Amygdala (tissue), 56 donors: ENCODE data around the gene BSCL2.
"Not testable (repeated sequence)": the region's sequence is repeated elsewhere in the genome, so short reads cannot be mapped to it uniquely, and the experiment has no call there.

Source experiments
- DNase-seq, 56 donors: peaks; one replicate each; lab custom pipeline; 2025; lab: John Stamatoyannopoulos, UW

Gene BSCL2

GRCh38 chr11:62721994-62722393 is 14.8 kb upstream of the BSCL2 start:
- no peak for DNase-seq

- no peak for DNase-seq
These were observed 12.2 kb upstream of the BSCL2 start for GRCh38 chr11:62719302-62719978.

DNA sequence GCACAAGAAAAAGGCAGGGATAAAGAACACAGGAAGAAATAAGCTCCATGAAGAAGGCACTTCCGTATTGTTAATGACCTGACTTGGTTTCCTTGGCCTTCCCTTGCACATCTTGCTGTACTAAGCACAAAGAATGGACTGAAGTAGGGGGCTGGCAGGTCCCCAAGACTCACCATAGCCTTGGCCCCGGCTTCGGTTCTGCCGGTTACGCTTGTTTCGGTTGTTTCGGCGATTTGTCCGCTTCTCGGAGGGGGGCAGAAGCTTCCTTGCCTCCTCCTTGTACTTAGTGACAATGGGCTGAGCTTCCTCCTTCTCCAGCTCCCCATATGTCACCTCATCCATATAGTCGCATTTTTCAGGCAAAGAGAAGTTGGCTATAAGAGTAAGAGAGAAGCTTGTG is 9.6 kb upstream of the BSCL2 start:
- peak in 2 of 56 donors; percentile 15 to 23 for DNase-seq

- no peak for DNase-seq
These were observed 9.0 kb upstream of the BSCL2 start for GRCh38 chr11:62716206-62716605.

DNA sequence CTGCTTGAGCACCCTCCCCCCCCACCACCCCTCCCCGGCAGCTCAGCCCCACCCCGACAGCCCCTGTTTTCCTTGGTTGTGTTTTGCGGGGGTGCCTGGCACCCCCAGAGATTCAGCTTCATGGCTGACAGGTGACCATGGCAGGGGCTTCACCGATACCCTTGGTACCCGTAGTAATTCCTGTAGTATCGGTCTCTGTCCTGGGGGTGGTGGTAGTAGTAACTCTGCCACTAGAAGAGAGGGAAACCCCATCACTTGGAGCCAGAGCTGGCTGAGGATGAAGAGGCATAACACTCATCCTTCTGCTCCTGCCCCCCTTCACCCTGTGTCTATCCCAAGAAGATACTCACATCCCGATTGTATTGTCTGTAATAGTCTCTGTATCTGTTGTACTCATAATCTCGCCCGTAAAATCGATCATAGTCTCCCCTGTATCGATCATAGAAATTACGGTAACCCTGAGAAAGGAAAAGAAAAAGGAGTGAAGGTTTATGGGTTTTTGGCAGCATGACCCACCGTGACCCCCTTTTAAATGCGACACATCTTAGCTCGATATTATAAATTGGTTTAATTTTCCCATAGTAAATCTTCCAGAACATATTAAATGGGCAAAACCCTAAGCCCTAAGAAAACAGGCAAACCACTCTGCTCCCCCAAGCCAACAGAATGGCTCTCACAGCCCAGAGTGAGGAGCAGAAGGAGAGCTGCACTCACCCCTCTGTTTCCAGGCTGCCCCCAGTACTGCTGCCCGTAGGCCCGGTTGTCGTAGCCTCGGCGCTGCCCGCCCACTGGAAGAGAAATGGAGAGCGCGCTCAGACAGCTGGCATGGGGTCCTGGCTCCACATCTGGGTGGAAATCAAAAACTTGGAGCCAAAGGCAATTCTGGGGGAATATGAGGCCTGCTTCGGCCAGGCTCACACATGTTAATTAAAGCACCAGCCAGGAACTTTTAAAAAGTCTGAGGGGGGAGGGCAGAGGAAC is 8.2 kb upstream of the BSCL2 start:
- no peak for DNase-seq

- DNase-seq, result no peak
These were observed 6.1 kb upstream of the BSCL2 start for GRCh38 chr11:62713343-62713742.

DNA sequence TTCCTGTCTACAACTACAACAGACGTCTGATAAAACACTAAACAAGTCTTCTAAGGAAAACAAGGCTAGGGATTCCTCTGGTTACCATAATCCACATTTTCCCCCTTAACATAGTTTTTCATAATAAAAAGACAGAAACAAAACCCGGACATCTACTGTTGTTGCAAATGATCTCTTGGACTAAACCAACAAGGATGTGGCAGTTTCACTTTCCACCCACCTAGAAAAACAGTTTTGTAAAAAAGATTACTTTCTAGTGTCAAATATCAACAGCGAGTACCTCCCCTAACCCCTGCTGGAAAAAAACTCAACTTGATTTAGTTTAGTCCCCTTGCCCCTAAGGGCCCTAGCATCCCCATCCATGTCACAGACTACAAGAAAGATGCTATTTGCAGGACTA is 5.6 kb upstream of the BSCL2 start:
- DNase-seq, result no peak

- DNase-seq, result no peak
These were observed 5.1 kb upstream of the BSCL2 start for GRCh38 chr11:62712276-62712812.

DNA sequence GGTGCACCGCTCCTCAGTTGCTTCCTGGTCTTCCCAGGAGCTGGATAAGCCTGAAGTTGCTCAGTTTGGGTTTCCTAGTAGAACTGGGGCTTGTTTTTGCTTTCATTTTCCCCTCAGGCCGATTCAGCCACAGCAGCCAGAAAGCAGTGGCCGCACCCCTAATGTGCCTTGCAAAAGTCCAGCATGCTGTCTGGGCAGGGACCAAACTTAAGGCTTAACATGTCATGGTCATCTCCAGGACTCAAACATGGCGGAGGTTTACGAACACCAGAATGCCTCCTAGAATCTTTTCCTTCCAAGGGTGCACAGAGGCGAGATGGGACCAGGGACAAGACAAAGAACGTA is 2.7 kb upstream of the BSCL2 start:
- peak in 3 of 56 donors; percentile 45 to 67 (median 46) for DNase-seq

DNA sequence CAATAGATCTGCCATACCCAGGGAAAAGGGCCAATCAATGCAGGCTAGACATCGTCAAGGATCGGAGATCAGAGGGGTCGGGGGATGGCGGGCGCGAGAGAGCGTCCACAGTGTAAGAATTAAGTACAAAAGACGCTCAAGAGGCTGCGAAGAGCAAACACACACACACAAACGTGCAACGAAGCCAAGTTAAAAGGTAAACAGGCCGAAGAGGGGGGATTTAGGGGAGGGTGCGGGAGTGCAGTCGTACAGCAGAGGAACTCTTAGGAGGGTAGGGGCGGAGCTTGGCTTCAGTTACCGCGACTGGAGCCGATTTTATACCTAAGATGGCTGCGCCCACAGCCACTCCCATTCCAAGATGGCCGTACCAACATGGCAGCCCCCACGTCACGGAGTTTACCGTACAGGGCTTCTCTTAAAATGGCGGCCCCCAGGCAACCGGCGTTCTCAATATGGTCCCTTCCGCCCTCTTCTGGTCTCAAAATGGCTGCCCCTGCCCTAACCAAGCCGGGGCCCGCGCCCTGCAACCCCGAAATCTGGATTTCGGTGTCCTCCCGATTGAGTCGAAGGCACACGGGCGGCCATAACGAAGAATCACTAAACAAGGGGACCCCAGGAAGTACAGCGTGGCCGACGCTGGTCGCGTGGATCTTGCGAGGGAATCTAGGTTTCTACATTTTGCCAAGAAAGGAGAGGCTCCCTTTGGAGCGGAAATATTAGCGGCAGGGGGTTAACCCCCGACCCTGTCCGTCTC is 2.2 kb upstream of the BSCL2 start:
- peak in 55 of 56 donors; percentile 67 to 99 (median 94) for DNase-seq

DNA sequence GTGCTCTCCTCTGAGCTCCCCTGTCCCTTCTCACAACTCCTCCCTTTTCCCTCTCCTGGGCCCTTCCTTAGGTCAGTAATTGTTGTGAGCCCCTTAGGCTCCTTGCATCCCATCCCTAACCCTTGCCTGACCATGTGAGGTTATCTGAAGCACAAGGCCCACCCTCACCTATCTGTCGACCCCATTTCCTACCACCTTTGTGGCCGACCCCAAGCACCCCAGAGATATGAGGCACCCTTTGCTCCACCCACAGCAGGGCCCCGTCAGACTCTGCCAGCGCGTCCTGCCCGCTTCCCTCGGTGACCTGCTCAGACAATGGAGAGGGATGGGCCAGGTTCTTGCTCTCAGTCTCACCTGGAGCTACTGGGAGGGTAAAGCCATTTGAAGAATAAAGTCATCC is 1.6 kb upstream of the BSCL2 start:
- DNase-seq, result peak in 2 of 56 donors; percentile 30 to 53

GRCh38 chr11:62708392-62708791 is 1.2 kb upstream of the BSCL2 start:
- DNase-seq, result peak in 2 of 56 donors; percentile 8 to 21

DNA sequence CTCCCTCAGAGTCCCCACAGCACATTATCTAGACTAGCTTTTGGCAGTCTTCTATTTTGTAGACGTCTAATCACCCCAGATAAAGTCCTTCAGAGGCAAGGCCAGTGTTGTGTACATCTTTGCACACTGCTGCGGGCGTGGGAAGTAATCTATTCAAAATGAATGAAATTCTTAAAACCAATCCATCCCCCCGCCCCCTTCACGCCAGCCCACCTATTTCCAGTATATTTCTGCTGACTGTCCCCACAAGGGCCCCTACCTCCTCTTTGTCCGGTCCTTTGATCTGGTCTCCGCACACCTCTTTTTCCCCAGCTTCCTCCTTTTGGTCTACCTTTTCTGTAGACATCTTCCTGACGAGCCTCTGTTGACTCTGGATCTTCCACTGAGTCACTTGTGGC is 375 bp downstream of the BSCL2 start:
- peak in 2 of 56 donors; percentile 27 to 48 for DNase-seq

DNA sequence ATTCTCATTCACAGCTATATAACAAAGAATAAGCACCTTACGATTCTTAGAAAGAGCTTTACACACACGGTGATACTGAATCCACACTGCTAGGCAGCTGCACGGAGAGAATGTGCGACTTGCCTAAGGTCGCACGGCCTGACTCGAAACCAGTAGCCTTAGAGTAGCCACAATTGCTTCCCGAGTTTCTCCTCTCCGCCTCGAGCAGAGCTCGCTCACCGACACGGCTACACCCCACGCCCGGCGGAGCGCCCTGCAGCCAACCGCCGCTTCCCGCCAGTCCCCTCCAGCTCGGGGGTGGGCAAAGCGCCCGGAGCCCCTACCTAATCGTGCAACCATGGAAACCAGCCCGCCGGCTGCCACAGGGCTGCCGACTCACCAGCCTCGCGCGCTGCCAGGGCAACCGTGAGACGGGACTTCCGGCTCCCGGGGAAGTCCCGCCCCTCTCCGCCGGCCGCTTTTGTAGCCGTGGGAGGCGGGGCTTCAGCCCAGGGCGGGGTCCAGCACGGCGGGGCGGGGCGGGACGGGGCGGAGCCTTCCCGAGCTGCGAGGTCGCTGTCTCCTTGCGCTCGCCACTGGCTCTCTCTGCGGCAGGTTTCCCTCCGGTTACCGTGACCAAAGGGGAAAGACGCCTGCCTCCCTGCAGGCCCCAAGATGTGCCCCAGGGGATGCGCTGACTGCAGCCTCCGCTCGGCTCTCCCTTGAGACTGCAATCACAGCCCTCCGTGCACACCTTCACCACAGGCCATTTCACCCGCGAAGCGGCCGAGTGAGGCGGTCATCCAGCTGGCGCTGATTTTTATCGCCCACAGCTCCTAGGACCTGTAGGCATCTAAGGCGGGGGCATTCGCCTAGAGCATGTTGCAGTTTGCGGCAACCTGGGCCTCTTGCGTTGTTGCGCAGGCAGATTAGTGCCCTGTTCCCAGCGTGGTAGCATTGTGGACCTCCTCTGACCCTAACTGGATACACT is 1.1 kb downstream of the BSCL2 start:
- DNase-seq, result peak; percentile 49 to 97 (median 92)

- DNase-seq, result no peak
These were observed 1.8 kb downstream of the BSCL2 start for GRCh38 chr11:62705413-62705812.

DNA sequence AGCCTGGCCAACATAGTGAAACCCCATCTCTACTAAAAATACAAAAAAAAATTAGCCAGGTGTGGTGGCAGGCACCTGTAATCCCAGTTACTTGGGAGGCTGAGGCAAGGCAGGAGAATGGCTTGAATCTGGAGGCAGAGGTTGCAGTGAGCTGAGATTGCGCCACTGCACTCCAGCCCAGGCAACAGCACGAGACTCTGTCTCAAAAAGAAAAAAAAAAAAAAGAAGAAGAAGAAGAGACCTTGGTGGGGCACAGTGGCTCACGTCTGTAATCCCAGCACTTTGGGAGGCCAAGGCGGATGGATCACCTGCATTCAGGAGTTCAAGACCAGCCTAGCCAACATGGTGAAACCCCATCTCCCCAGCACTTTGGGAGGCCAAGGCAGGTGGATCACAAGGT is 3.3 kb downstream of the BSCL2 start:
- not testable (repeated sequence) for DNase-seq

- DNase-seq, result no peak
These were observed 5.0 kb downstream of the BSCL2 start for GRCh38 chr11:62702246-62702645.

DNA sequence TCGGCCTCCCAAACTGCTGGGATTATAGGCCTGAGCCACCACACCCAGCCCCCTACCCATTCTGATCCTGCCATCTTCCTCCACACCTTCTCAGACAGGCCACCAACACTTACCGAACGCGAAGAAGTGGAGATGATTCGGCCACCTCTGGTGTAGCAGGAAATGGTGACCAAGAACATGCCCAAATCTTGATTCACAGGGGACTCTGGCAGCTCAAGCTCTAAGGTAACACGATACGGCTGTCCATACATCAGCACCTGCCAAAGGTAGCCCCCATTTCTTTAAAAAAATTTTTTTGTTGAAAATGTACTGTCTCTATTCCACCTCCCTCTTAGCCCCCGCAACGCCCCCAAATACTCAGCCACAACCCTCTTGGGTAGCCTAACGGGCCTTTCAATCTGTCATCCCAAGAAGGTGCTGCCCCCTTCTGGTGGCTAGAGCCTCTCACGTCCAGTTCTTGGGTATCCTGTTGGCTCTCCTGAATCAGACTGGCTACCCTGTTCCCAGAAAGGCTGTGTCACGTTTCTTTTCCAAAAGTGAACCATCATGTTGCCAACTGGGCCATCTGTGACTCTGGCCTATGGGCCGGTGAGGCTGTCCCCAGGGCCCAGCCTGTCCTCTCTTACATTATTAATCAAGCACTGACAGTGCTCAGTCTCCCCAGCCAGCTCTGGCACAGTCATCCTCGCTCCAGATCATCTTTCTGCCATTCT is 12.6 kb downstream of the BSCL2 start:
- peak in 48 of 56 donors; percentile 5 to 83 (median 40) for DNase-seq

DNA sequence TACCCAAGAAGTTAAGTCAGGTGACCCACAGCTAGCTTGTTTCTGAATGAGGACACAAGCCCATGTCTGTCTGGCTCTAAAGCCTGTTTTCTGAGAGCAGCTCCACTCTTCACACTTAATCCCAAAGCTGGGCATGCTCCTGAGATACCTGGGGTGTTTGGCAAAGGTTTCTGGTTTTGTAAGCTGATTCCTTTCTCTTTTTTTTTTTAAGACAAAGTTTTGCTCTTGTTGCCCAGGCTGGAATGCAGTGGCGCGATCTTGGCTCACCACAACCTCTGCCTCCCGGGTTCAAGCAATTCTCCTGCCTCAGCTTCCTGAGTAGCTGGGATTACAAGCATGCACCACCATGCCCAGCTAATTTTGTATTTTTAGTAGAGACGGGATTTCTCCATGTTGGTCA is 13.6 kb downstream of the BSCL2 start:
- not testable (repeated sequence) for DNase-seq
